ENCODE results near the gene RPTOR.
"Not testable (repeated sequence)": the region's sequence is repeated elsewhere in the genome, so short reads cannot be mapped to it uniquely, and the experiment has no call there.

RPTOR gene

DNA sequence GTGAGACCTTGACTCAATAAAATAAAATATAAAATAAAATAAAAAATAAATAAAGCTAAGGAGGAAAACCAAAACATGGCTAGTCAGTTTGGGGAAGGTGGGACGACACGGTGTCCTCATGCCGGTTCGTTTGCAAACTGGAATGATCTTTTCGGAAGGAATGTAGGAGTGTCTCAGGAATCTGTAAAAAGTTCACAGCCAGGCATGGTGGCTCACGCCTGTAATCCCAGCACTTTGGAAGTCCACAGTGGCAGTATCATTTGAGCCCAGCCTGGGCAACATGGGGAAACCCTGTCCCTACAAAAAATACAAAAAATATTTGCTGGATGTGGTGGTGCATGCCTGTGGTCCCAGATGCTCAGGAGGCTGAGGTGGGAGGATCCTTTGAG lies 14.7 kb upstream of the RPTOR start:
- DNase-seq (ENCODE audit: insufficient read length, low spot score) = no peak
- TF ChIP-seq, protein P1, sequence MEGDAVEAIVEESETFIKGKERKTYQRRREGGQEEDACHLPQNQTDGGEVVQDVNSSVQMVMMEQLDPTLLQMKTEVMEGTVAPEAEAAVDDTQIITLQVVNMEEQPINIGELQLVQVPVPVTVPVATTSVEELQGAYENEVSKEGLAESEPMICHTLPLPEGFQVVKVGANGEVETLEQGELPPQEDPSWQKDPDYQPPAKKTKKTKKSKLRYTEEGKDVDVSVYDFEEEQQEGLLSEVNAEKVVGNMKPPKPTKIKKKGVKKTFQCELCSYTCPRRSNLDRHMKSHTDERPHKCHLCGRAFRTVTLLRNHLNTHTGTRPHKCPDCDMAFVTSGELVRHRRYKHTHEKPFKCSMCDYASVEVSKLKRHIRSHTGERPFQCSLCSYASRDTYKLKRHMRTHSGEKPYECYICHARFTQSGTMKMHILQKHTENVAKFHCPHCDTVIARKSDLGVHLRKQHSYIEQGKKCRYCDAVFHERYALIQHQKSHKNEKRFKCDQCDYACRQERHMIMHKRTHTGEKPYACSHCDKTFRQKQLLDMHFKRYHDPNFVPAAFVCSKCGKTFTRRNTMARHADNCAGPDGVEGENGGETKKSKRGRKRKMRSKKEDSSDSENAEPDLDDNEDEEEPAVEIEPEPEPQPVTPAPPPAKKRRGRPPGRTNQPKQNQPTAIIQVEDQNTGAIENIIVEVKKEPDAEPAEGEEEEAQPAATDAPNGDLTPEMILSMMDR (IDR thresholded peaks at IDR 0.05; ENCODE audit: insufficient read depth, missing control alignments) = no peak
- FAIRE-seq = no peak

DNA sequence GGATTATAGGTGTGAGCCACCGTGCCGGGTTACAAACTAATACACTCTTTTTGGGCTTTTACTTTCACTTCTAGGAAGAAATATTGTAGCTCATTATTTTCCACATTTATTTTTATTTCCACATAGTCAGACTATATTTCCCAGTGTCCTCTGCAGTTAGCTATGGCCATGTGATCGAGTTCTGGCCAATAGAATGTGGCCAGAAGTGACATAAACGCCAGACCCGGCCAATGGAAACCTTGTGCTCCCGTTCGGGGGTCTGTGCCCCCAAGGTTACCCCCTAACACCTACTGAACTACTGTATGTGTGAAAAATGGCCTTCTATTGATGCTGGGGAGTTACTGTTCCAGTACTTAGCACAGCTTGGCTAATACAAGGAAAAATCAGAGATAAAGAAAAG lies 13.2 kb upstream of the RPTOR start:
- FAIRE-seq = no peak
- TF ChIP-seq, protein P1 (IDR thresholded peaks at IDR 0.05; ENCODE audit: insufficient read depth, missing control alignments) = no peak

DNA sequence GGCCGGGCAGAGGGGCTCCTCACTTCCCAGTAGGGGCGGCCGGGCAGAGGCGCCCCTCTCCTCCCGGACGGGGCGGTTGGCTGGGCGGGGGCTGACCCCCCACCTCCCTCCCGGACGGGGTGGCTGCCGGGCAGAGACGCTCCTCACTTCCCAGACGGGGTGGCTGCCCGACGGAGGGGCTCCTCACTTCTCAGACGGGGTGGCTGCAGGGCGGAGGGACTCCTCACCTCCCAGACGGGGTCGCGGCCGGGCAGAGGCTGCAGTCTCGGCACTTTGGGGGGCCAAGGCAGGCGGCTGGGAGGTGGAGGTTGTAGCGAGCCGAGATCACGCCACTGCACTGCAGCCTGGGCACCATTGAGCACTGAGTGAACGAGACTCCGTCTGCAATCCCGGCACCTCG lies 7.3 kb upstream of the RPTOR start:
- not testable (repeated sequence) for DNase-seq (ENCODE audit: insufficient read length, low spot score); FAIRE-seq

More for the DNA sequence above, 13.2 kb upstream of the RPTOR start:
- DNase-seq (ENCODE audit: insufficient read length, low spot score) = no peak

DNA sequence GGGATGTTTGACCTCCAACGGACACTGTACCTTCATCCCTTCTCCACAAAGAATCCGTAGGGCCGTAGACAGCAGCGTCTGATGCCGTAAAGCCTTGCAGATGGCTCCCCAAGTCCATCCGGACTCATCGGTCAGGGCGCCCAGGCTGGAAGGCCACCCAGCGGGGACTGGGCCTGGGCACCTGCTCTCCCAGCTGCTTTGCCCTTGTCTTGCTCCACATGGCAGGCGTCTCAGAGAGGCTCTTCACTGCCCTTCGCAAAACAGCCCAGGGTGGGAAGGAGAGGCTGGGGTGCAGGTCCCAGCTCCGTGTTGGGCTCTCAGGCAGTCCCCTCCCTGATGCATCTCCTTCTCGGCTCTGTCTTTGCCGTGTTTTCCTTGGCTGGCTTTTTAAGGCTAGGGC lies 6.2 kb upstream of the RPTOR start:
- TF ChIP-seq, protein P1 (IDR thresholded peaks at IDR 0.05; ENCODE audit: insufficient read depth, missing control alignments) = no peak
- FAIRE-seq = no peak
- no peak for DNase-seq (ENCODE audit: insufficient read length, low spot score)

DNA sequence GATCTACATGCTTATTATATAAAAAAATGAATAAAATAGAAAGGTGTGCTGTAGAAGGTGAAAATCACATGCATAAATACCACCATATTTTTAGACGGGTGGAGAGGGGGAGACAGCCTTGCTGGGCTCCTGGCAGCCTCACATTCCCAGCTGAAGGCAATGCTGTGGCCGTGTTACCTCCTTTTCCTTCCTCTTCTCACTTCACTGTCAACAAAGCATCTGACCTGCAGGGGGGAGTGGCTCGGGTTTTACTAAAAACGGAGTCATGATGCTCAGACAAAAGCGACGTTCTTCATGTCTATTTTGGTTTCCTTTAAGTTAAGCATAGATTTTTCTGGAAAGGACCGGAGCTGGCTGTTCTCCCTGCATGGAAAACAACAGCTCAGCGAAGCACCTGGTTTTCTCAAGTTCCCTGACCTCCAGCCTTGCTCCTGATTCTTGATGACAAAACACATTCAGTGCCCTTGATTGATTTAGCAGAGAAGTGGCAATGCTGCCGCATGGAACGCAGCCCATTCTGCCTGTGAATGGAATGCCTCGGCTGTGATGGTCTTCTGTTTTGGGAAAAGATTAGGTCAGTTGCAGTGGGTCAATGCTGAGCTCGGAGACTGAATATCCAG lies 5.5 kb upstream of the RPTOR start:
- DNase-seq (ENCODE audit: insufficient read length, low spot score) (no peak), FAIRE-seq (no peak)
- TF ChIP-seq, protein P1 (IDR thresholded peaks at IDR 0.05; ENCODE audit: insufficient read depth, missing control alignments) = no peak

DNA sequence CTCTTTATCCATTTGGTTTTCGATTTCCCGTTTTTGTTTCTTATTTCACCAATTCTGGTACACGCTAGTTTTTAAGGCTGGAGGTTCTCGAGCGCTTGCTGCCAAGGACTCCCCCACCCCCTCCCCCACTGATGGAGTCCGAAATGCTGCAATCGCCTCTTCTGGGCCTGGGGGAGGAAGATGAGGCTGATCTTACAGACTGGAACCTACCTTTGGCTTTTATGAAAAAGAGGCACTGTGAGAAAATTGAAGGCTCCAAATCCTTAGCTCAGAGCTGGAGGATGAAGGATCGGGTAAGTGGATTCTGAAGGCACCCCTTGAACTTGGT lies 825 bp downstream of the RPTOR start:
- no peak for FAIRE-seq
- no peak for DNase-seq (ENCODE audit: insufficient read length, low spot score)
- TF ChIP-seq, protein P1 (IDR thresholded peaks at IDR 0.05; ENCODE audit: insufficient read depth, missing control alignments) = no peak

DNA sequence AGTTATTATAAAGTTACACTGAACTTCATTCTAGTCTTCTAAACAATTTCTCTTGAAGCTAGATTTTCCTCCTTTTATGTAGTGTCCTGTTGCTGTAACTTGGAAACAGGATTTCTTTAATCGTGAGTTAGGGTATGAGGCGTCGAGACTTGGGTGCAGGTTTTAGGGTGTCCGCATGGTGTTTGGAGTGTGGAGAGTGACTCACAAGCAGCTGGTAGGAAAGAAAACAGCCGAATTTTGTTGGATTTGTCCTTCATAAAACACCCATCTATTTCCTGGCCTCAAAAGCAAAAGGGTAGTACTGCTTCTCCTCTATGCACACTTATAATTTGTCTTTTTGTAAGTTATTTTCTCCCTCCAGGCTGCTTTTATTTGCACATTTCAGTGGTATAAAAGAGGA lies 1.6 kb downstream of the RPTOR start:
- DNase-seq (ENCODE audit: insufficient read length, low spot score) (no peak), FAIRE-seq (no peak)
- TF ChIP-seq, protein P1 (IDR thresholded peaks at IDR 0.05; ENCODE audit: insufficient read depth, missing control alignments) = no peak

DNA sequence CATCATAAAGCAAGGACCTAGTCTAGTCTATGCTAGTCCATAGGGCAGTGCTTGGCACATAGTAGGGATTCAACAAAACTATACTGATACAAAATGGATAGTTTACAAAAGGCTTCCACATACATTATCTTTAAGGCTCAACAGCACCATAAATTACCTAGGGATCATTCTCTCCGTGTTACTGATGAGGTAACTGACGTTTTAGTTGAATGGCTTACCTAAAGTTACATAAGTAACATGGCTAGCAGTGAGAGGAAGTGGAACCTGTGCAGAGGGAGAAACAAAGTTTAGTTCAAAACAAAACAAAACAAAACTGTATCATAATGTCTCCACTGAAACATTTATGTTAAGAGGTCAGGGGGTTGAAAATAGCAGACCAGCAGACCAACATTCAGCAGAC lies 7.9 kb downstream of the RPTOR start:
- FAIRE-seq (peak; percentile 11), DNase-seq (ENCODE audit: insufficient read length, low spot score) (no peak)
- TF ChIP-seq, protein P1 (IDR thresholded peaks at IDR 0.05; ENCODE audit: insufficient read depth, missing control alignments) = no peak
